Stimulated activated CD4-positive, alpha-beta T cell treated with anti-CD3 and anti-CD28 coated beads, Interleukin-4, amount 100 ng/mL, for 1 hour (primary cell): ENCODE results near the gene ZSCAN5A.
"Not testable (repeated sequence)": the region's sequence is repeated elsewhere in the genome, so short reads cannot be mapped to it uniquely, and the experiment has no call there.

Experiments used
- DNase-seq: peaks from one replicate; pipeline ENCODE4 v3.0.0-alpha.2; 2020

ZSCAN5A gene

GRCh38 chr19:56312787-56313657, 1.6 kb downstream of the ZSCAN5A start:
- DNase-seq, result peak; percentile 8

- DNase-seq, result no peak
These were observed 2.3 kb downstream of the ZSCAN5A start for GRCh38 chr19:56312342-56312741.

- DNase-seq, result no peak
These were observed 4.2 kb downstream of the ZSCAN5A start for GRCh38 chr19:56310462-56310861.

- peak; percentile 61 for DNase-seq
These were observed 5.0 kb downstream of the ZSCAN5A start for GRCh38 chr19:56309511-56310185.

- no peak for DNase-seq
These were observed 5.8 kb downstream of the ZSCAN5A start for GRCh38 chr19:56308792-56309191.

- not testable (repeated sequence) for DNase-seq
These were observed 7.6 kb downstream of the ZSCAN5A start for GRCh38 chr19:56307062-56307461.

- no peak for DNase-seq
These were observed 8.6 kb downstream of the ZSCAN5A start for GRCh38 chr19:56306016-56306415.

GRCh38 chr19:56304243-56304642, 10.4 kb downstream of the ZSCAN5A start:
- DNase-seq, result no peak

- no peak for DNase-seq
These were observed 12.6 kb downstream of the ZSCAN5A start for GRCh38 chr19:56301886-56302620.

GRCh38 chr19:56301155-56301554, 13.5 kb downstream of the ZSCAN5A start:
- no peak for DNase-seq

GRCh38 chr19:56299688-56300087, 15.0 kb downstream of the ZSCAN5A start:
- DNase-seq, result no peak

GRCh38 chr19:56297010-56297409, 17.6 kb downstream of the ZSCAN5A start:
- DNase-seq, result no peak

GRCh38 chr19:56295531-56296455, 18.8 kb downstream of the ZSCAN5A start:
- DNase-seq, result no peak

GRCh38 chr19:56294549-56294948, 20.1 kb downstream of the ZSCAN5A start:
- DNase-seq, result no peak

- DNase-seq, result no peak
These were observed 22.8 kb downstream of the ZSCAN5A start for GRCh38 chr19:56291867-56292266.

GRCh38 chr19:56290104-56290503, 24.5 kb downstream of the ZSCAN5A start:
- DNase-seq, result no peak

- no peak for DNase-seq
These were observed 29.9 kb downstream of the ZSCAN5A start for GRCh38 chr19:56284746-56285145.

GRCh38 chr19:56282809-56283208, 31.8 kb downstream of the ZSCAN5A start:
- no peak for DNase-seq

GRCh38 chr19:56273563-56274117, 41.0 kb downstream of the ZSCAN5A start:
- DNase-seq, result no peak

- no peak for DNase-seq
These were observed 42.4 kb downstream of the ZSCAN5A start, which contains the start of gene EDDM13 for GRCh38 chr19:56272161-56272798. EDDM13 (plus strand) TSS chr19:56272748; CDS start chr19:56272835, 87 bp downstream.

- no peak for DNase-seq
These were observed 43.5 kb downstream of the ZSCAN5A start for GRCh38 chr19:56271151-56271550.
